HepG2 (cell line): Measurements from ENCODE around the gene ELOVL5. TPM values are rescaled to one million over a fixed set of nuclear protein-coding genes. Genes with fewer than 3 reads are reported as not detected.
A peak's percentile ranks its signal among the peaks of the same experiment; 100 is the strongest.

Source experiments
- ATAC-seq: fragments of 200-7000 bp; cut with Tn5 transposase; 3 replicates; pipeline ENCODE4 v1.9.1; 2020; ENCODE audit warnings: mild to moderate bottlenecking, moderate library complexity
- BruUV-seq: library from RNA; stranded (reverse); fragments of 400-500 nt; replicated peaks from 2 replicates; lab custom pipeline; 2021; lab: Mats Ljungman, UMichigan
- CTCF ChIA-PET: fragments of 300-600 bp; formaldehyde crosslinking; extraction: SDS; loops from one replicate; lab custom pipeline; 2021; ENCODE audit warnings: low total read pairs, inconsistent platforms, low intra/inter-chr PET ratio; lab: Yijun Ruan, JAX
- POLR2A ChIA-PET: fragments of 350-600 bp; sonication (Branson Sonifier 250); formaldehyde crosslinking; loops from one replicate; lab custom pipeline; 2020; ENCODE audit warnings: antibody characterized with exemption, inconsistent platforms; lab: Yijun Ruan, JAX
- DNase-seq: peaks from one replicate; pipeline ENCODE4 v3.0.0-alpha.2; 2015; ENCODE audit warnings: low spot score
- FAIRE-seq: peaks from 3 replicates; lab custom pipeline; 2011; peaks lifted over from hg19 to GRCh38; lab: Jason Lieb, UNC
- H2AFZ ChIP-seq: one replicate; pipeline ENCODE4 v1.6.1; 2011; ENCODE audit warnings: low read length, inconsistent platforms
- H3K27ac ChIP-seq: fragments of 300-600 bp; 3 replicates; pipeline ENCODE4 v1.8.0; 2011; ENCODE audit warnings: mixed run types, mild to moderate bottlenecking, mixed read lengths, low read length, inconsistent platforms; ENCODE audit not compliant: insufficient read depth; ENCODE audit errors: extremely low read length
- H3K27me3 ChIP-seq, 2 experiments: fragments of 200-600 bp in 1 of 2; 2 replicates in 1 of 2; 3 replicates in 1 of 2; pipeline versions ENCODE4 v1.6.0 to v1.8.0; 2011; ENCODE audit warnings: low read length in 2 of 2, mild to moderate bottlenecking in 2 of 2, moderate library complexity in 2 of 2, inconsistent platforms in 1 of 2; ENCODE audit not compliant: insufficient read depth in 2 of 2, control insufficient read depth in 1 of 2
- H3K36me3 ChIP-seq, 2 experiments: fragments of 200-600 bp in 1 of 2; replicated peaks in 1 of 2; 2 replicates in 1 of 2; 3 replicates in 1 of 2; pipeline versions ENCODE4 v1.5.1 to v1.8.0; 2011; ENCODE audit warnings: low read length in 2 of 2, inconsistent platforms in 1 of 2; ENCODE audit not compliant: insufficient read depth in 2 of 2, control insufficient read depth in 1 of 2
- H3K4me1 ChIP-seq: 2 replicates; pipeline ENCODE4 v1.5.1; 2012; ENCODE audit warnings: low read length, inconsistent platforms; ENCODE audit not compliant: insufficient read depth
- H3K4me2 ChIP-seq: 2 replicates; pipeline ENCODE4 v1.6.0; 2011; ENCODE audit warnings: low read depth, low read length, inconsistent platforms
- H3K4me3 ChIP-seq, 3 experiments: fragments of 200-600 bp in 1 of 3; sonication (generic), shearing (Covaris generic) in 1 of 3; replicated peaks in 1 of 3; 2 replicates each; pipeline ENCODE4 v1.5.1; 2011 to 2016; ENCODE audit warnings: low read length in 3 of 3, inconsistent platforms in 2 of 3, low read depth in 2 of 3, mild to moderate bottlenecking in 2 of 3, control low read depth in 1 of 3, mixed read lengths in 1 of 3; ENCODE audit not compliant: insufficient read depth in 1 of 3
- H3K79me2 ChIP-seq: one replicate; pipeline ENCODE4 v1.6.1; 2011; ENCODE audit warnings: low read length, inconsistent platforms; ENCODE audit not compliant: insufficient read depth
- H3K9ac ChIP-seq: 2 replicates; pipeline ENCODE4 v1.6.0; 2011; ENCODE audit warnings: mild to moderate bottlenecking, low read depth, low read length, inconsistent platforms; ENCODE audit not compliant: insufficient read depth
- H3K9me3 ChIP-seq: 2 replicates; pipeline ENCODE4 v1.5.1; 2012; ENCODE audit warnings: mild to moderate bottlenecking, low read length
- H4K20me1 ChIP-seq: 2 replicates; pipeline ENCODE4 v1.6.0; 2011; ENCODE audit warnings: inconsistent platforms, mild to moderate bottlenecking, low read length, moderate library complexity; ENCODE audit not compliant: insufficient read depth
- ARID4A ChIP-seq: sonication (generic); formaldehyde crosslinking; IDR thresholded peaks from 2 replicates; pipeline ENCODE4 v1.5.0; 2020; ENCODE audit warnings: mild to moderate bottlenecking, missing genetic modification reagents, borderline replicate concordance
- GTF2F1 ChIP-seq: fragments of 150-350 bp; IDR thresholded peaks from 2 replicates; pipeline ENCODE4 v1.6.1; 2014; ENCODE audit warnings: low read length
- HOXA7 ChIP-seq: sonication (generic); formaldehyde crosslinking; IDR thresholded peaks from 2 replicates; pipeline ENCODE4 v1.8.1; 2022; ENCODE audit warnings: mild to moderate bottlenecking, missing genetic modification reagents, moderate library complexity
- KDM5A ChIP-seq: fragments of 200-600 bp; sonication (generic); IDR thresholded peaks from 2 replicates; pipeline ENCODE4 v1.7.0; 2018; ENCODE audit warnings: antibody characterized with exemption, mild to moderate bottlenecking, low read length, borderline replicate concordance
- KLF6 ChIP-seq: IDR thresholded peaks from 2 replicates; pipeline ENCODE4 v1.8.0; 2016; ENCODE audit warnings: missing biosample characterization, missing genetic modification reagents
- MLLT10 ChIP-seq: sonication (generic); formaldehyde crosslinking; IDR thresholded peaks from 2 replicates; pipeline ENCODE4 v1.4.0; 2020; ENCODE audit warnings: missing genetic modification reagents
- NCOA1 ChIP-seq: sonication (generic); formaldehyde crosslinking; IDR thresholded peaks from 2 replicates; pipeline ENCODE4 v1.9.0; 2021; ENCODE audit warnings: missing genetic modification reagents
- PLSCR1 ChIP-seq: sonication (generic); formaldehyde crosslinking; IDR thresholded peaks from 2 replicates; pipeline ENCODE4 v1.5.0; 2020; ENCODE audit warnings: missing genetic modification reagents, mild to moderate bottlenecking, borderline replicate concordance
- UBTF ChIP-seq: sonication (generic); formaldehyde crosslinking; IDR thresholded peaks from 2 replicates; pipeline ENCODE4 v1.4.0; 2020; ENCODE audit warnings: mild to moderate bottlenecking, missing genetic modification reagents
- ZBTB14 ChIP-seq: sonication (generic); formaldehyde crosslinking; IDR thresholded peaks from 2 replicates; pipeline ENCODE4 v1.4.0; 2020; ENCODE audit warnings: missing genetic modification reagents
- ZNF101 ChIP-seq: sonication (generic); formaldehyde crosslinking; IDR thresholded peaks from 2 replicates; pipeline ENCODE4 v1.4.0; 2020; ENCODE audit warnings: mild to moderate bottlenecking, low read depth, missing genetic modification reagents, borderline replicate concordance
- ZNF253 ChIP-seq: sonication (generic); formaldehyde crosslinking; IDR thresholded peaks from 2 replicates; pipeline ENCODE4 v1.8.0; 2022; ENCODE audit warnings: mild to moderate bottlenecking, missing genetic modification reagents, borderline replicate concordance
- ZNF639 ChIP-seq: conservative IDR thresholded peaks from 2 replicates; pipeline ENCODE4 v1.6.1; 2018; ENCODE audit warnings: missing genetic modification reagents
- ZNF747 ChIP-seq: sonication (generic); formaldehyde crosslinking; IDR thresholded peaks from 2 replicates; pipeline ENCODE4 v1.8.1; 2023; ENCODE audit warnings: missing genetic modification reagents, mild to moderate bottlenecking, borderline replicate concordance
- WGBS: methylation state at CpG from one replicate; pipeline ENCODE4 v1.1.6; 2017; ENCODE audit warnings: low lambda C conversion rate; 5-methylcytosine and 5-hydroxymethylcytosine counted together
- in situ Hi-C: cut with HindIII; loops from 2 replicates; pipeline ENCODE4 v1.10.0; 2017; ENCODE audit warnings: low pct_unique_long_range_greater_than_20kb; ENCODE audit not compliant: extremely low pct_ligation_motif_present
- intact Hi-C: fragments of 100-400 bp; cut with micrococcal nuclease; formaldehyde crosslinking; loops from one replicate; pipeline ENCODE4 v1.10.0; 2022; ENCODE audit not compliant: unreplicated experiment
- polyA plus RNA-seq, 8 experiments: library from polyadenylated mRNA; depleted of rRNA in 3 of 8; stranded (reverse) in 7 of 8; unstranded in 1 of 8; fragments of >200 nt; fragmentation: Illumina TruSeq in 4 of 8; extraction: Trizol in 4 of 8; gene quantifications; 2 replicates each; pipeline versions ENCODE4 v1.2.1 to v1.2.3, GENCODE V29; 2011 to 2016; ENCODE audit warnings: low read depth in 4 of 8, missing spikeins in 1 of 8, mixed read lengths in 1 of 8; ENCODE audit not compliant: insufficient read depth in 1 of 8
- total RNA-seq, 5 experiments: library from RNA; depleted of rRNA; stranded (reverse); fragments of >200 nt; fragmentation: Illumina TruSeq; extraction: Trizol; gene quantifications; 2 replicates each; pipeline ENCODE4 v1.2.3, GENCODE V29; 2016; ENCODE audit warnings: low read depth in 1 of 5

Gene ELOVL5
- total and polyA plus RNA-seq, 2 of the 13 experiments (the other 11 are each of a cell fraction or from before 2014, with no cell fraction given): 50.1 to 72.4 TPM

- FAIRE-seq: peak; percentile 26
- no peak for TF ChIP-seq ARID4A (CRISPR knock-in tag)
- TF ChIP-seq KLF6 (CRISPR knock-in tag): 0 out of 2 replicates have a peak, but pooled peaks have one; percentile 8
- no peak for TF ChIP-seq MLLT10 (CRISPR knock-in tag)
- 0 out of 2 replicates have a peak, but pooled peaks have one; percentile 13 for TF ChIP-seq NCOA1 (CRISPR knock-in tag)
- no peak for TF ChIP-seq ZNF253
- TF ChIP-seq ZBTB14 (CRISPR knock-in tag): no peak
- TF ChIP-seq ZNF639 (CRISPR knock-in tag): no peak
- TF ChIP-seq KDM5A: no peak
- TF ChIP-seq ZNF747 (CRISPR knock-in tag): no peak
- no peak for TF ChIP-seq HOXA7
- no peak for TF ChIP-seq UBTF (CRISPR knock-in tag)
- no peak for TF ChIP-seq GTF2F1
- TF ChIP-seq PLSCR1 (CRISPR knock-in tag): no peak
- TF ChIP-seq ZNF101 (CRISPR knock-in tag): no peak
Observed at GRCh38 chr6:53349209-53349693, 501 bp upstream of the ELOVL5 start.

More at GRCh38 chr6:53349209-53349693, 501 bp upstream of the ELOVL5 start:
- ChIA-PET POLR2A (interaction anchor here (1.6 kb wide), 1 partner anchor 10 kb away, joined by 5 read pairs; no protein-coding TSS in a partner anchor), CTCF (no interaction called here)
- H3K4me3 ChIP-seq: peak overlapping the region; percentile 69 to 91 (median 91)
- no peak overlapping the region for H3K27ac ChIP-seq
- H4K20me1 ChIP-seq: peaks cover 17% of the 10 kb centered on the region; the same call in 1 of the 2 replicates
- H3K9me3 ChIP-seq: no peaks in the 10 kb centered on the region
- no peaks in the 10 kb centered on the region for H3K36me3 ChIP-seq
- H3K4me2 ChIP-seq: peak overlapping the region; percentile 95
- H3K9ac ChIP-seq: peak overlapping the region; percentile 85
- H3K27me3 ChIP-seq: peaks cover 0 to 30% of the 10 kb centered on the region in 2 experiments; a peak in 4 of 5 replicates
- BruUV-seq: TSS peak; percentile 84
- intact Hi-C loops: loop anchor here (1.0 to 5.0 kb wide), 4 partner anchors 10 to 177 kb away; no protein-coding TSS in a partner anchor
- ATAC-seq (no peak), DNase-seq (no peak)
- WGBS: 5% methylated on average over 15 of the region's 15 CpGs
- H3K4me1 ChIP-seq: peaks cover 23% of the 10 kb centered on the region
- H3K79me2 ChIP-seq: peaks cover 32% of the 10 kb centered on the region
- peak overlapping the region; percentile 69 for H2AFZ ChIP-seq
- in situ Hi-C loops: no loop called here
